Lung (tissue), 12 donors: ENCODE measurements around the gene PDE9A. TPM values are rescaled to one million over a fixed set of nuclear protein-coding genes. Genes with fewer than 3 reads are reported as not detected.

ENCODE experiments used
- ATAC-seq: fragments of 200-7000 bp; cut with Tn5 transposase; one replicate; pipeline ENCODE4 v1.9.1; 2020; ENCODE audit warnings: moderate number of reproducible peaks; ENCODE audit not compliant: insufficient read depth, low FRiP score
- DNase-seq, 3 donors: peaks; one replicate each; pipeline ENCODE4 v3.0.0-alpha.2; 2013 to 2017
- H3K27ac ChIP-seq, 2 donors: one replicate each; pipeline ENCODE4 v1.5.1; 2013; ENCODE audit warnings: mild to moderate bottlenecking in 2 of 2, moderate library complexity in 2 of 2, control low read depth in 1 of 2, inconsistent platforms in 1 of 2, low read depth in 1 of 2, low read length in 1 of 2
- H3K27me3 ChIP-seq, 3 donors: one replicate each; pipeline ENCODE4 v1.5.1; 2013; ENCODE audit warnings: low read length in 2 of 3; ENCODE audit not compliant: control insufficient read depth in 3 of 3, insufficient read depth in 3 of 3
- H3K36me3 ChIP-seq, 4 donors: one replicate each; pipeline ENCODE4 v1.5.1; 2013; ENCODE audit warnings: low read length in 4 of 4, mild to moderate bottlenecking in 1 of 4, moderate library complexity in 1 of 4; ENCODE audit not compliant: control insufficient read depth in 4 of 4, insufficient read depth in 4 of 4
- H3K4me1 ChIP-seq, 5 donors: one replicate each; pipeline ENCODE4 v1.5.1; 2013; ENCODE audit warnings: low read length in 5 of 5, mild to moderate bottlenecking in 2 of 5, moderate library complexity in 1 of 5; ENCODE audit not compliant: control insufficient read depth in 5 of 5, insufficient read depth in 5 of 5
- H3K4me3 ChIP-seq: one replicate; pipeline ENCODE4 v1.5.1; 2013; ENCODE audit warnings: mild to moderate bottlenecking, control low read depth, moderate library complexity
- H3K9ac ChIP-seq, 2 donors: one replicate each; pipeline ENCODE4 v1.5.1; 2013; ENCODE audit warnings: low read length in 2 of 2, control low read depth in 1 of 2; ENCODE audit not compliant: insufficient read depth in 1 of 2
- H3K9me3 ChIP-seq, 4 donors: one replicate each; pipeline ENCODE4 v1.5.1; 2013; ENCODE audit warnings: low read length in 3 of 4, mild to moderate bottlenecking in 1 of 4, moderate library complexity in 1 of 4; ENCODE audit not compliant: control insufficient read depth in 4 of 4, insufficient read depth in 3 of 4
- WGBS, 2 donors: extraction: QIAGEN DNeasy Blood & Tissue Kit; methylation state at CpG; one replicate each; pipeline ENCODE4 v1.1.7; 2013; 5-methylcytosine and 5-hydroxymethylcytosine counted together
- polyA plus RNA-seq, 2 donors: library from polyadenylated mRNA; stranded (reverse); fragments of 200-250 nt; gene quantifications; one replicate each; pipeline ENCODE4 v1.2.1, GENCODE V29; 2013
- total RNA-seq, 2 donors: library from RNA; depleted of rRNA in 1 of 2; stranded (reverse); fragments of >200 nt in 1 of 2; gene quantifications; one replicate each; pipeline ENCODE4 v1.2.1, GENCODE V29; 2014 to 2021
- TF ChIP-seq, protein P1 (sequence below): IDR thresholded peaks from 2 replicates; pipeline ENCODE4 v1.5.1; 2012; ENCODE audit warnings: mild to moderate bottlenecking; ENCODE audit errors: control extremely low read depth, extremely low read depth
- donor health status: control.
- donor health status: control.
- donor health status: Bipolar disorder and iron deficiency.
- donor health status: healthy.
- donor health status: DM: yes; HTN: yes; CAD: no.

Gene PDE9A
- total and polyA plus RNA-seq, 4 donors: 5.3 to 17.0 (median 6.9) TPM

DNA sequence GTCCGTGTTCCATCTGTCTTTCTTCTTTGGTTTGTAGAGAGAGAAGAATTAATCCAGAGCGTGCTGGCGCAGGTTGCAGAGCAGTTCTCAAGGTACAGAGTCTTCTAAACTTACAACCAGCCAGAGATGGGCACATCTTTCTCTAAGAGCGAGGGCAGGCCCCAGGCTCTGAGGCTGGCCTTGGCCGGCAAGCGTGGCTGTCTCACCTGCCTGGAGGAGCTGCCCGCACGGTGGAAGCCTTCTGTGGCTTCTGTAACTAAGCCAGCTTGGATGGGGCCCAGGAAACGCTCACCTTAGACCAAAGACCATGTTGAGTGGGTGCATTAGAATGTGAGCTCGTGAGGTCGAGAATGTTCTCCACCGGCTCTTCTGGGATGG lies 78.6 kb downstream of the PDE9A start:
- H3K9ac ChIP-seq: no peak overlapping the region
- DNase-seq: no peak
- no peaks in the 10 kb centered on the region for H3K9me3 ChIP-seq
- no peaks in the 10 kb centered on the region for H3K27me3 ChIP-seq
- TF ChIP-seq, protein P1, sequence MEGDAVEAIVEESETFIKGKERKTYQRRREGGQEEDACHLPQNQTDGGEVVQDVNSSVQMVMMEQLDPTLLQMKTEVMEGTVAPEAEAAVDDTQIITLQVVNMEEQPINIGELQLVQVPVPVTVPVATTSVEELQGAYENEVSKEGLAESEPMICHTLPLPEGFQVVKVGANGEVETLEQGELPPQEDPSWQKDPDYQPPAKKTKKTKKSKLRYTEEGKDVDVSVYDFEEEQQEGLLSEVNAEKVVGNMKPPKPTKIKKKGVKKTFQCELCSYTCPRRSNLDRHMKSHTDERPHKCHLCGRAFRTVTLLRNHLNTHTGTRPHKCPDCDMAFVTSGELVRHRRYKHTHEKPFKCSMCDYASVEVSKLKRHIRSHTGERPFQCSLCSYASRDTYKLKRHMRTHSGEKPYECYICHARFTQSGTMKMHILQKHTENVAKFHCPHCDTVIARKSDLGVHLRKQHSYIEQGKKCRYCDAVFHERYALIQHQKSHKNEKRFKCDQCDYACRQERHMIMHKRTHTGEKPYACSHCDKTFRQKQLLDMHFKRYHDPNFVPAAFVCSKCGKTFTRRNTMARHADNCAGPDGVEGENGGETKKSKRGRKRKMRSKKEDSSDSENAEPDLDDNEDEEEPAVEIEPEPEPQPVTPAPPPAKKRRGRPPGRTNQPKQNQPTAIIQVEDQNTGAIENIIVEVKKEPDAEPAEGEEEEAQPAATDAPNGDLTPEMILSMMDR: no peak
- ATAC-seq: no peak
- H3K4me1 ChIP-seq: peaks cover 0 to 10% (median 0%) of the 10 kb centered on the region in 5 donors
- 83 to 95% methylated on average over 12 of the region's 12 CpGs for WGBS, 2 donors
- no peak overlapping the region for H3K27ac ChIP-seq
- no peak overlapping the region for H3K4me3 ChIP-seq
- H3K36me3 ChIP-seq: peaks cover 0 to 13% (median 4%) of the 10 kb centered on the region in 4 donors

DNA sequence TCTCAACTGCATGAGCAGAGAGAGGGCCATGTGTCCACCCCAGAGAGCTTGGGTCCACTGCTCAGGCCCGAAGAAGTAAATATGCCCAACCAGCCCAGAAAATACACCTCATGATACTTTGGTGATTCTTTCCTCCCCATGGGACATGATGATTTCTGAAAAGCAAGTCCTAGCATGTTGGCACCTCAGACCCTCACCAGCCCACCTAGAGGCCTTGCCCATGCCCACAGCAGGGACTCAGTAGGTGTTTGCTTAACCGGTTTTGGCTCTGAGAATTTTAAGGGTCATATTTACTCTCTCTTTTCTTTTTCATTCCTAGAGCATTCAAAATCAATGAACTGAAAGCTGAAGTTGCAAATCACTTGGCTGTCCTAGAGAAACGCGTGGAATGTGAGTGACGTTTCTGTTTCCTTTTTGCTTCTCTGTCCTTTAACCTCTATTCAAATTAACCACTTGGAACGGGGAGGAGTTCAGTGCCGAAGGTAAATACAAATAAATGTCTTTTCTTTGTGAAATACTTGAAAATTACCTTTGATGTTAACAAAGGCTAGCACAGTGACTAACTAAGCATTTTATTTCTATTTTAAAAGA lies 79.7 kb downstream of the PDE9A start:
- Histone ChIP-seq H3K4me1 (peaks cover 0 to 11% (median 2%) of the 10 kb centered on the region in 5 donors), H3K36me3 (peaks cover 0 to 13% (median 6%) of the 10 kb centered on the region in 4 donors), H3K9me3 (no peaks in the 10 kb centered on the region), H3K27ac (no peak overlapping the region), H3K27me3 (no peaks in the 10 kb centered on the region), H3K9ac (no peak overlapping the region), H3K4me3 (no peak overlapping the region)
- ATAC-seq: no peak
- TF ChIP-seq, protein P1: no peak
- WGBS, 2 donors: 62 to 66% methylated on average over 7 of the region's 7 CpGs
- DNase-seq: no peak

DNA sequence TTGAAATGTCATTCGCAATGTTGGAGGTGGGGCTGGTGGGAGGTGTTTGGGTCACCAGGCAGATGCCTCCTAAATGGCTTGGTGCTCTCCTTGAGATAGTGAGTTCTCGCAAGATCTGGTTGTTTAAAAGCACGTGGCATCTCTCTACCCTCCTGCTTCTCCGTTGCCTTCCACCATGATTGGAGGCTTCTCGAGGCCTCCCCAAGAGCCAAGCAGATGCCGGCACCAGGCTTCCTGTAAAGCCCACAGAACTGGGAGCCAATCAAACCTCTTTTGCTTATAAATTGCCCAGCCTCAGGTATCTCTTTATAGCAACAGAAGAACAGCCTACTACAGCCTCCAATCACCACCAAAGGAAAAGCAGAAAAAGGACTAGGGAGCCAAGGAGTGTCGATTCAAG lies 80.5 kb downstream of the PDE9A start:
- 94 to 97% methylated on average over 7 of the region's 7 CpGs for WGBS, 2 donors
- no peak overlapping the region for H3K27ac ChIP-seq
- no peak for ATAC-seq

More for the DNA sequence above, 80.5 kb downstream of the PDE9A start:
- DNase-seq: no peak
- Histone ChIP-seq H3K9me3 (no peaks in the 10 kb centered on the region), H3K9ac (no peak overlapping the region), H3K4me3 (no peak overlapping the region), H3K27me3 (no peaks in the 10 kb centered on the region), H3K4me1 (peaks cover 0 to 13% (median 6%) of the 10 kb centered on the region in 5 donors), H3K36me3 (peaks cover 0 to 13% (median 6%) of the 10 kb centered on the region in 4 donors)
- TF ChIP-seq, protein P1: no peak
